ENCODE measurements around the gene RAP1GAP2.
A peak's percentile ranks its signal among the peaks of the same experiment; 100 is the strongest.

RAP1GAP2 gene

DNA sequence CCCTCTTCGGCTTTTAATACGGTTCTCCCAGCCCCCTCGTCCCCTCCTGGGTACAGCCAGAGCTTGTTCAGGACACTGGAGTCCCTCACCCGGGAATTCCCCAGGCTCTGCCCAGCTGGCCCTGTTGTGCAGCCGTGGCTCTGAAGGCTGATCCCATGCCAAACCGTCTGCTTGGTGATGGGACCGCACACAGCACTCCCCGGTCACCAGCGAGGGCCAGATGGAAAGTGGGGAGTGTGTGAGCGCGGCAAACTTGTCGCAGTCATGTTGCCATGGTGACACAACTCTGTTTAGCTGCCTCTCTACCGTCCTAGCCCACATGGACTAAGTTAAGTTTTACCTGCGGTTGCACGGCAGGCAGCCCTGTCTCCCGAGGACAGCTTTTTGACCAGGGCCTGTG, 107.9 kb downstream of the RAP1GAP2 start:
- Histone ChIP-seq H3K4me3 (ENCODE audit: low read depth, low read length) (no peak overlapping the region), H3K36me3 (ENCODE audit: control insufficient read depth in 2 of 2, insufficient read depth in 1 of 2, low read length in 2 of 2) (no peaks in the 10 kb centered on the region), H3K27ac (ENCODE audit: extremely low read depth, low read depth, low read length) (no peak overlapping the region), H3K9me3 (ENCODE audit: control insufficient read depth, insufficient read depth, low read depth, low read length) (no peaks in the 10 kb centered on the region), H3K4me1 (ENCODE audit: control insufficient read depth, insufficient read depth, low read length) (no peaks in the 10 kb centered on the region)
- ChIA-PET CTCF (interaction anchor here (0.7 kb wide), 2 partner anchors 33 to 76 kb away, joined by 3 read pairs; no protein-coding TSS in a partner anchor), POLR2A (no interaction called here)
- peak; percentile 23; the same call in 1 of the 2 replicates for TF ChIP-seq SCRT2 (tag by site-specific recombination; IDR thresholded peaks at IDR 0.05)
- TF ChIP-seq KLF16 (tag by site-specific recombination; IDR thresholded peaks at IDR 0.05), result no peak

GRCh38 chr17:2905269-2905668, 109.0 kb downstream of the RAP1GAP2 start:
- Histone ChIP-seq H3K4me3 (ENCODE audit: low read depth, low read length) (no peak overlapping the region), H3K27ac (ENCODE audit: extremely low read depth, low read depth, low read length) (no peak overlapping the region), H3K4me1 (ENCODE audit: control insufficient read depth, insufficient read depth, low read length) (no peaks in the 10 kb centered on the region), H3K36me3 (ENCODE audit: control insufficient read depth in 2 of 2, insufficient read depth in 1 of 2, low read length in 2 of 2) (no peaks in the 10 kb centered on the region), H3K9me3 (ENCODE audit: control insufficient read depth, insufficient read depth, low read depth, low read length) (no peaks in the 10 kb centered on the region)
- TF ChIP-seq ZNF280D (tag by site-specific recombination; IDR thresholded peaks at IDR 0.05), result no peak
- no peak for TF ChIP-seq ZNF514 (tag by site-specific recombination; IDR thresholded peaks at IDR 0.05)
- TF ChIP-seq ZBTB11 (tag by site-specific recombination; conservative IDR thresholded peaks at IDR 0.05; ENCODE audit: low read depth), result no peak
- TF ChIP-seq HOXC10 (CRISPR knock-in tag; IDR thresholded peaks at IDR 0.05), result no peak
- TF ChIP-seq, protein P1, sequence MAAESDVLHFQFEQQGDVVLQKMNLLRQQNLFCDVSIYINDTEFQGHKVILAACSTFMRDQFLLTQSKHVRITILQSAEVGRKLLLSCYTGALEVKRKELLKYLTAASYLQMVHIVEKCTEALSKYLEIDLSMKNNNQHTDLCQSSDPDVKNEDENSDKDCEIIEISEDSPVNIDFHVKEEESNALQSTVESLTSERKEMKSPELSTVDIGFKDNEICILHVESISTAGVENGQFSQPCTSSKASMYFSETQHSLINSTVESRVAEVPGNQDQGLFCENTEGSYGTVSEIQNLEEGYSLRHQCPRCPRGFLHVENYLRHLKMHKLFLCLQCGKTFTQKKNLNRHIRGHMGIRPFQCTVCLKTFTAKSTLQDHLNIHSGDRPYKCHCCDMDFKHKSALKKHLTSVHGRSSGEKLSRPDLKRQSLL (tag by site-specific recombination; IDR thresholded peaks at IDR 0.05), result no peak
- no peak for TF ChIP-seq ZNF18 (tag by site-specific recombination; IDR thresholded peaks at IDR 0.05)
- no peak for TF ChIP-seq ZNF169 (tag by site-specific recombination; IDR thresholded peaks at IDR 0.05)
- TF ChIP-seq KLF10 (tag by site-specific recombination; IDR thresholded peaks at IDR 0.05), result no peak
- TF ChIP-seq ZNF510 (tag by site-specific recombination; IDR thresholded peaks at IDR 0.05; ENCODE audit: insufficient replicate concordance), result no peak
- no peak for TF ChIP-seq BCL11A (tag by site-specific recombination; IDR thresholded peaks at IDR 0.05; ENCODE audit: low read depth)
- no peak for TF ChIP-seq ZNF843 (tag by site-specific recombination; IDR thresholded peaks at IDR 0.05)
- no peak for TF ChIP-seq ZNF404 (tag by site-specific recombination; IDR thresholded peaks at IDR 0.05)
- no peak for TF ChIP-seq KLF8 (tag by site-specific recombination; IDR thresholded peaks at IDR 0.05)
- TF ChIP-seq ZNF707 (tag by site-specific recombination; IDR thresholded peaks at IDR 0.05), result no peak
- CTCF ChIA-PET, result no interaction called here
- POLR2A ChIA-PET, result no interaction called here
